Fibroblast of the aortic adventitia (primary cell): ENCODE measurements around the gene TFIP11. TPM values are rescaled to one million over a fixed set of nuclear protein-coding genes. Genes with fewer than 3 reads are reported as not detected.

Experiments
- DNase-seq: peaks from one replicate; pipeline ENCODE4 v3.0.0-alpha.2; 2010; ENCODE audit warnings: low read depth
- H3K4me3 ChIP-seq: 2 replicates; pipeline ENCODE4 v1.5.1; 2011; ENCODE audit warnings: low read depth, mild to moderate bottlenecking, control low read depth, low read length, moderate library complexity
- total RNA-seq: library from RNA; depleted of rRNA; stranded (reverse); fragments of >200 nt; gene quantifications from 2 replicates; pipeline ENCODE4 v1.2.3, GENCODE V29; 2012; ENCODE audit warnings: low replicate concordance
- TF ChIP-seq, protein P1 (sequence below): IDR thresholded peaks from 2 replicates; pipeline ENCODE4 v1.5.1; 2011; ENCODE audit warnings: mild to moderate bottlenecking, low read length, control low read depth, inconsistent platforms; ENCODE audit not compliant: insufficient read depth

TFIP11 gene
- total RNA-seq, 1 donor = 25.4 TPM

DNA sequence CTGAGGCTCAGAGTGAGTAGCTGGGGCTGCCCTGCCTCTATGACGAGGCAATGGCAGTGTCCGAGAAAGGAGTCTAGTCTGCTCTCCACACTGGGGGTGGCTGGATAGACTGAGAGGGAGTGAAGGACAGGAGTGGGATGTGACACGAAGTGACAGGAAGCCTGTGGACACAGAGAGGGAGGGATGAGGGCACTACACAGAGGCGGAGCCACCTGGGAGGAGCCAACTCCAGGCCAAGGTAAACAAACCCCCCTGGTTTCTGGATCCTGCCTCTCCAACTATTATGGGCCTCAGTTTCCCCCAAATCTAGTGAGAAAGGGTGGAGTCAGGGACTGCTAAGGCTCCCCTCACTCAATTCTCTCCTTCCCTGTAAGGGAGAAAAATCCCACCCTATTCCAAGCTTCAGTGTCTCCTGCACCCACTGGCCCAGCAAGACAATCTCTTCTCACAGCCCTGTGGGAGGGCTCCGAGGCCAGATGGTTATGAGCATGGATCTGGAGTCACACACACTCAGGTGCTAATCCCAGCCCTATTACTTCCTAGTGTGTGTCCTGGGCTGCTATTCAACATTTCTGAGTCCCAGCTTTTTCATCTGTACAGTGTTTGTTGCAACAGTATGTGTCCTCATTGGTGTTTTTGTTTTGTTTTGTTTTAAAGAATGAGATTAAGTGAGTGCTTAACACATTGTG lies 58.3 kb downstream of the TFIP11 start:
- TF ChIP-seq, protein P1, sequence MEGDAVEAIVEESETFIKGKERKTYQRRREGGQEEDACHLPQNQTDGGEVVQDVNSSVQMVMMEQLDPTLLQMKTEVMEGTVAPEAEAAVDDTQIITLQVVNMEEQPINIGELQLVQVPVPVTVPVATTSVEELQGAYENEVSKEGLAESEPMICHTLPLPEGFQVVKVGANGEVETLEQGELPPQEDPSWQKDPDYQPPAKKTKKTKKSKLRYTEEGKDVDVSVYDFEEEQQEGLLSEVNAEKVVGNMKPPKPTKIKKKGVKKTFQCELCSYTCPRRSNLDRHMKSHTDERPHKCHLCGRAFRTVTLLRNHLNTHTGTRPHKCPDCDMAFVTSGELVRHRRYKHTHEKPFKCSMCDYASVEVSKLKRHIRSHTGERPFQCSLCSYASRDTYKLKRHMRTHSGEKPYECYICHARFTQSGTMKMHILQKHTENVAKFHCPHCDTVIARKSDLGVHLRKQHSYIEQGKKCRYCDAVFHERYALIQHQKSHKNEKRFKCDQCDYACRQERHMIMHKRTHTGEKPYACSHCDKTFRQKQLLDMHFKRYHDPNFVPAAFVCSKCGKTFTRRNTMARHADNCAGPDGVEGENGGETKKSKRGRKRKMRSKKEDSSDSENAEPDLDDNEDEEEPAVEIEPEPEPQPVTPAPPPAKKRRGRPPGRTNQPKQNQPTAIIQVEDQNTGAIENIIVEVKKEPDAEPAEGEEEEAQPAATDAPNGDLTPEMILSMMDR = no peak
- no peak for DNase-seq
- H3K4me3 ChIP-seq = no peak overlapping the region

DNA sequence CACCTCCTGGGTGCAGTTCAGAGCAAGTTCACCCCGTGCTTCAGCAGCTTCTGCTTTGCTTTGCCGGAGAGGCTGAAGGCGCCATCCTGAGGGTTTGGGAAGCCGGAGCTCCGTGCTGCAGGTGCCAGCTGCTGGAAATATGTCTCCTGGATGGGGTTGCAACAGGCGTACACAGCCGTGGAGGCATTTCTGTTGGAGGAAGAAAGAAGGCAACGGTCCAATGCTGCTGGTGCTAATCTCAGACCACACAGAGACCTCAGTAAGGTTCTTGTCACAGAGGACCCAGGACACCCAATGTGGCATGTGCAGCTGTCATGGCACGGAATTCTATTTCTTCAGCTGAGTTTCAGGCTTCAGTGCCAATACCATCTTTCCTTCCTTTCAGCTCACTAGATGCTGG lies 59.1 kb downstream of the TFIP11 start:
- H3K4me3 ChIP-seq = no peak overlapping the region
- TF ChIP-seq, protein P1 = no peak
- no peak for DNase-seq

DNA sequence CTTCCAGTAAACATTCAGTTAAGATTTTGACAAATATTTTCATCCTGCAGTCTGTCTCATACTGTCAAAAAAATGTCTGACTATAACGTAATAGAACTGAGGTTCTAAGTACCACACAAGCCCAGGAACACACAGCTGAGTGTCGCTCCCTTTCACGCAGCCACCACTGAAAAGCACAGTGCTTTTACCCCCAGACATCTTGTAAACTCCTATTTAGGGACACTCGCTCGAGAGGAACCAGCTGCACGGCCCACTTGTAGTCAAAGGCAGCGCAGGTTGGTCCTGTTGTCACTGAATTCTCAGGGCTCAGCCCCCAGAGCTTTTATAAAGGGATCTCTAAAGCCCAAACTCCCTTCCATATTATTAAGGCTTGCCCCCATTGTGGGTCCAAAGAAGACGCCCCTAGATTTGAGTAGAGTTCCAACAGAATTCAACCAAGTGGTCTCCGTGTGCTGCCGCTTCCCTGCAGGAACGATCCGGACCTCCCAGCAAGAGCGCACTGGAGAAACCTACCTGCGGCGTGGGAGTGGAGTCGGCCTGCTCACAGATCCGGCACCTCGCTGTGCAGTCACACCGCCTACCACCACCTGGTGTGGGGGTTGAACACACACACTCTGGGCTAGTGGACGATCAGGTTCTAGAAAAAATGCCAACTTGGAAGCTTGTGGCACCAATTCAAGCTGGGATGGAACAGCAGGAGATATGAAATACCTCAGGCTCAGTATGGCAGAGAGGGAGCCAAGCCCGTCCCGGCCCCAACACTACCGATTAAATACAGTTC lies 59.8 kb downstream of the TFIP11 start:
- no peak overlapping the region for H3K4me3 ChIP-seq
- DNase-seq = no peak
- TF ChIP-seq, protein P1 = no peak

DNA sequence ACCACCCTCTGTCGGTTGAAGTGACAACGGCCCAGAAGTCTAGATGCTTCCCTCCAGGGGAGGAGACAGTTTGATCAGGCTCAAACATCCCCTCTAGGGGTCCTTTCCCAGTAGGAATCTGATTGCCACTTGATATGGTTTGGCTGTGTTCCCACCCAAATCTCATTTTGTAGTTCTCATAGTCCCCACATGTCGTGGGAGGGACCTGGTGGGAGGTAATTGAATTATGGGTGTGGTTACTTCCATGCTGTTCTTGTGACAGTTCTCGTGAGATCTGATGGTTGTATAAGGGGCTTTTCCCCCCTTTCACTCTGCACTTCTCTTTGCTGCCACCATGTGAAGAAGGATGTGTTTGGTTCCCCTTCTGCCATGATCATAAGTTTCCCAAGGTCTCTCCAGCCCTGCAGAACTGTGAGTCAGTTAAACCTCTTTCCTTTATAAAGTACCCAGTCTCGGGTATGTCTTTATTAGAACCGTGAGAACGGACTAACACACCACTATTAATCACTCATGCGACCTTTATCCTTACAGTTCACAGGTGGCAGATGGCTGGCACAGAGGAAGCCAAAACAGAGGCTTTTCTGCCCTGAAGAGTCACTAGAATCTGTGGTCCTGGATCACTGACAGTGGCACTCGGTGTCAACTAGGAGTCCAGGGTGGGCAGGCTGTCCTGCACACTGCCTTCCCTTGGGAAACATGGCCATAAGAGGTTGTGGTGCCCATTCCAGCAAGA lies 61.7 kb downstream of the TFIP11 start:
- TF ChIP-seq, protein P1 = no peak
- H3K4me3 ChIP-seq = no peak overlapping the region
- no peak for DNase-seq

DNA sequence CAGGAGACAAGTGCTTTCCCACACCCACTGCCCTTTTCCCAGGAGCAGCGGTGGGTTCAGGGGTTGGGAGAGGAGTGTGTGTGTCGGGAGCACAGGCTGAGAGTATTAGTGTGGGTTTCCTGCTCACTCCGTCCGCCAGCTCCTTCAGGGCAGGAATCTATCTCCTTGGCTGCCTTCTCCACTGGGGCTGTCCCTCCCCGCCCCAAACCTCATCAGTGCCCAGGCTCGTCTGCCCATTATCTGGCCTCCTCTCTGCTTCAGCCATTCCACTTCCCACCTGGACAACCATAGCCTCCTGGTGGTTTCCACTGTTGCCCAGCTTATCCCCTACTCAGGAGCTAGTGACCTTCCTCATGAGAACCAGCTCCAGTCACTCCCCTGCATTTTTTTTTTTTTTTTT lies 63.3 kb downstream of the TFIP11 start:
- no peak for DNase-seq
- H3K4me3 ChIP-seq = no peak overlapping the region
- TF ChIP-seq, protein P1 = no peak

DNA sequence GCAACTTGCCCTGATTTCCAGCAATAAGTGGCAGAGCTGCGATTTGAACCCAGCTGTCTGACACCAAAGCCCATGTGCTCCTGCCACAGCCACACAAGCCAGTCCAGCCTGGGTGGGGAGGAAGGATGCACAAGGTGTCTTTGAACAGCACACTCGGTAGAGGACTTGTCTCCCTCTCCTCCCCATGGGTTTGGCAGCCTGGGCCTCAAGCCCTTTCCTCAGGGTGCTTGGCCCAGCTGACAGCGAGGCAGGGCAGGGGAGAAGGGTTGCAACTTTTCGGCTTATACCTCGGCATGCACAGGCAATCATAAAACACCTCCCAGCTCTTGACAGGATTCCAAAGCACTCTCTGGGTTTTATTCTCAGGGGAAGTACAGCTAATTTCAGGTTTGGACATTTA lies 63.9 kb downstream of the TFIP11 start:
- H3K4me3 ChIP-seq = no peak overlapping the region
- no peak for DNase-seq
- TF ChIP-seq, protein P1 = no peak
